Non-pigmented ciliary epithelial cell (primary cell): Measurements from ENCODE around the gene EEA1.

ENCODE experiments used
- DNase-seq: peaks from one replicate; pipeline ENCODE4 v3.0.0-alpha.2; 2010; ENCODE audit warnings: low read depth

The EEA1 gene

DNA sequence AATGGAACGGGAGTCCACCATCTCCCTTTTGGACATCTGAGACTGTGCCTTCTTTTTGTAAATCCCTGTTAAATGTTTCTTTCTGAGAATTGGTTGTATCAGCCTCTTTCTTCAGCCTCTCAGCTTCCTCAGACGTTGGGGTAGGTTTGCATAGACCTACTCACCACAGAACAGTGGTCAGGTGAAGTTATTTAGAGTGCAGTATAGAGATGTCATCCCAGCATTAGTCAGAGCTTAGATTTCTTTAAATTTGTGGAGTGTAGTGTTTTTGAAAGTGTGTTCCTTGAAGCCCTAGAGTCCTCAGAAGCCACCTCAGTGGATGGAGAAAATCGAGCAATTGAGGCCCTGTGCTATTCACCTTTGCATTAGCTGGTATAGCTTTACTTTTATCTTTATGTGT is 8.9 kb upstream of the EEA1 start:
- no peak for DNase-seq

DNA sequence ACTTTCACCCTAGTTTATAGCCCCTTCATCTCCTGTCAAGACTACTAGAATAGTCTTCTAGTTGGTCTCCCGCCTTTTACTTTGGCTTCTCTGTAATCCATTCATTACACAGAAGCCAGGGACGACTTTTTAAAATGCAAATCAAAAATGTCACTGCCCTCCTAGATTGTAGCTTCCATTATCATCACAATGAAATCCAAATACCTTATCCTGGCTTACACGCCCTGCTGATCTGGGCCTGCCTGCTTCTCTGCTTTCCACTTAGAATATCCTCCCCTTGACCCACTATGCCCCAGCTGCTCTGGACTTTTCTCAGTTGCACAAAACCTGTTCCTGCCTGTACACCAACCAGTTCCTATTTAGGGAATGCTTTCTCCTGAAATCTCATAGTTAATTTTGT is 4.5 kb upstream of the EEA1 start:
- DNase-seq = no peak

DNA sequence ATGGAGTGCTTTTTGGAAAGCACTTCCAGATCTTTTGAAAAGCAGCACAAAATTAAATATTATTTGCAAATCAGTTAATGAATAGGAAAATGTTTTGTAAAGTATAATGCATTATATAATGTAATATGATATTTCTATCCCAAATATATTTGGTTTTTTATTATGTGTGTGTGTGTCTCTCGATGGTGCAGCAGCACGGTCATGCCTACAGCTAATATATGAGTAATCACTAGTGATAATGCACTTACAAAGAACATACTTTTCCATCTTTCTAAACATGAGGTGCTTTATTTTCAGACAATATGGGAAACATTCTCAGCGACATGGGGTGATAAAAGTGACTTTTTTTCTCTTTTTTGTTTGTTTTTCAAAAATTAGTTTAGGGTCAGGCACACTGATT is 1.3 kb upstream of the EEA1 start:
- DNase-seq = no peak

DNA sequence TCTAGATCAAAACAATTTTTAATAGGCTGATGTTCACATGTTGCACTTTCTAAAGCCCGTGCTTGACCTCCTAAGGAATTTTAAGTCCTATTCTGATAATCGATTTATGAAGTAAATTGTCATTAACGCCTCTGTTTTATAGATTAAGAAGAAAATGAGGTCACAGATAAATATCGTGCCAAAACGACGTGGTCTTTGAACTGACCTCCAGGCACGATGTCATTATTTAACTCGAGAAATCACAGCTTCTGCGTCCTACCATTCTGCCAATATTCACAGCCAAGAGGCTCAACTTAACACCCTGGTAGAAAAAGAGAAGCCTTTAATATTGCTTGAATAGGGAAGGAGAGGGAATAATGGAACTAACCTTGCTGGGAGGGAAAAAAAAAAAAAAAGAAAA is 888 bp upstream of the EEA1 start:
- DNase-seq = no peak

DNA sequence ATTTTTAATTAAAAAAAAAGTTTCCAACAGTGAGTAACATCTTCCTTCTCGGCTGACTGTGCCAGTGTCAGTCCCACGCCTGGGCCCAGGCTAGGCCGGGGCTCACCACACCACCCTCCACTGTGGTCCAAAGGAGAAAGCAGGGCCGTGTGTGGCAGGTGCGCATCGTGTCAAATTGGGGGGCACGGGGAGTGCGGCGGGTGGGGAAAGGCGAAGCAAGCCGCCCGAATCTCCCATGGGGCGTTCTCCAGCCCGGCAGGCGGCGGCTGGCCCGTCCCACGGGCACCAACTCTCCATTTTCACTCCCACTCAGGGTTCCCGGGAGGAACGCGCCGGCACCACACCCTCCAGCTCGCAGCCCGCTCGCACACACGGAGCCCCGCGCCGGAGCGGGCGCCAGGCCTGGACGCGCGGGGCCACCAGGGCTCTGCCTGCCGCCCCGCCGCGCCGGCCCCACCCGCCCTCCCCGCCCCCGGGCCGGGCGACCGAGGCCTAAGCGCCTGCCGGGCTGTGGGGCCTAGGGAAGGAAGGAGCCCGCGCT is 604 bp downstream of the EEA1 start:
- no peak for DNase-seq

DNA sequence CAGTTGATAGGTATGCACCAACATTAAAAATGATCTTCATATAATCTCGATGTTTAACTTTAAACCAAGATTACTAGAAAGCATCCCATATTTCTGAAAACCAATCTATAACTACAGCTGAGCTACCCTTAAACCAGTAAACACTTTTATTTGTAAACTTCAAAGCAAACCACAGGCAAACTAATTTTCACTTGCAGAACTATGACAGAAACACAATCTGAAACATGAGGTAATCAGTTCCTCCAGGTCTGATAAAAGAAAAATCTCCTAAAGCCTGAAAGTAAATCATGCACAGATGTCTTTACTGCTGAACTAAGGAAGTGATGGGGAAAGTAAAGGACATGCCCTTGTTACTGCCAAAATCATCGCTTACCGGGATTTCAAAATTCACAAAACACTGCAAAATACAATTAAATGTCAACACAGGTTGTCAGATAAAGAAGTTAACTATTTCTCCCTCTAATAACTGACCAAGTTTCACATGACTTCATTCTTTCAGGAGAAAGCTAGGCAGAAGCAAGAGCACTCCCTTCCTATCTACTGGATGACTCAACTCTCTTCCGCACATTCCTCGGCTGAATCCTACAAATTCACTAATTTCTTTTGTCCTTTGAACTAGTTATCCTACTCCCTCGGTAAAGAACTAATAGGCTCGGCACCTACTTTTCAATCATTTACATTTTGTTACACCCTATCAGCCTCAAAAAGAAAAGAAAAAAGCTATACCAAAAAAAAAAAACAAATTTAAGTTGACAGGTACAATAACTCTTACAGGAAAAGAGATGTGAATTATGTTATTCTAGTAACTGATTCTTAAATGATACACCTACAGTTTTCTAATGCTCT is 1.4 kb downstream of the EEA1 start:
- no peak for DNase-seq

DNA sequence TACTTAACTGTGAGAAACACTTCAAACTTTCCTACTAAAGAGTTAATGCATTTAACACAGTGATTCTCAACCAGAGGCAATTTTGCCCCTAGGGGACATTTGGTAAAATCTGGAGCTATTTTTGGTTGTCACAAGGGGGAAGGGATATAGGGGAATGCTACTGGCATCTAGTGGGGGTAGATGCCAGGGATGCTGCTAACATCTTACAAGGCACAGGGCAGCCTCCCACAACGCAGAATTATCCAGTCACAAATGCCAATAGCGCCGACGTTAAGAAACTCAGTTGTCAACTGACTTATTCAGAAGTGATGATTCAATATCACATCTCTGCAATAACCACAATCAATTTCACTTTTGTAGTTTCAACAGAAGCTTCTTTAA is 2.0 kb downstream of the EEA1 start:
- DNase-seq = no peak

DNA sequence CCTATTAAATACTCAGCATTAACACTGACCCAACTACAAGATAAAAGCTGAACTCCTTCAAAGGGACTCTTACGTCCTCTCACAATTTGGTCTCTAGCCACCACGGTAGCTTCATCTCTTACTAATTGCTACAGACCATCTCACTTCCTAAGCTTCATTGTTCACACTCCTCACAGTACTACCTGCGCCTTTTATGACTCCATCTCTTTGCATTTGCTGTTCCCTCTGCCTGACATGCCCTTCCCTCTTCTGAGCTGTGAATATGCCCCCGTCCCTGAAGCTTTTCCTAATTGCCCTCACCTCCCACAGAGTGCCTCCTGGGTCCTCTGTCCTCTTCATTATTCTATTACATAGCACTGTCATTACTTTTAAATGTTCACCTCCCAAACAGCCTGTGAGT is 2.5 kb downstream of the EEA1 start:
- DNase-seq = no peak

DNA sequence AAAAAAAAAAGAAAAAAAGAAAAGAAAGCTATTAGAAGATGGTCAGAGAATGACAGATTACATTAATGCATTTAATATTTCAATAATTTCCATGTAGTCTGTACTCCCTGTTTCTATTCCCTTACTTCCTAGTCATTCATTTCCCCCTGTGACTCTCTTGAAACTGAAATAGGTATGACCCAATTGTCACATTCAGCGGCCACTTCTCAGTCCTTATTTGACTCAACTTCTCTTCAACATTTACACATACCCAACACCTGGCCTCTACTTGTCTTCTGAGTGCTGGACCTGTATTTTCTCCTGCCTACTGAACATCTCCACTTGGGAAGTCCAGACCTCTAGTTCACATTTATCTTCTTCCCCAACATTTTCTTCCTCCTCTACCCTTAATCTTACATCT is 7.2 kb downstream of the EEA1 start:
- no peak for DNase-seq

DNA sequence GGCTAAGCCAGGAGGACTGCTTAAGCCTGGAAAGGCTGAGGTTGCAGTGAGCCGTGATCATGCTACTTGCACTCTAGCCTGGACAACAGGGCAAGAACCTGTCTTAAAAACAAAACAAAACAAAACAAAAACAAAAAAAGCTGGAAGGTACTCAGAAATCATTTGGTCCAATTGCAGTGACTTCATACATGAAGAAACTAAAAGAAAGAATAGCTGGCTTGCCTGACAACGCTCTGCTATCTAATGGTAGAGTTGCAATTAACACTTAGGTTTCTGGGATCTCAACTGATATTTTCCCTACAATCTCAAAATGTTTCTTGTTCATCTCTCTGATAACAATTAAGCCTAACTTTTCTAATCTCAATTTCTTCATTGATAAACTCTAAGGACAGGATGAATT is 13.7 kb downstream of the EEA1 start:
- no peak for DNase-seq

DNA sequence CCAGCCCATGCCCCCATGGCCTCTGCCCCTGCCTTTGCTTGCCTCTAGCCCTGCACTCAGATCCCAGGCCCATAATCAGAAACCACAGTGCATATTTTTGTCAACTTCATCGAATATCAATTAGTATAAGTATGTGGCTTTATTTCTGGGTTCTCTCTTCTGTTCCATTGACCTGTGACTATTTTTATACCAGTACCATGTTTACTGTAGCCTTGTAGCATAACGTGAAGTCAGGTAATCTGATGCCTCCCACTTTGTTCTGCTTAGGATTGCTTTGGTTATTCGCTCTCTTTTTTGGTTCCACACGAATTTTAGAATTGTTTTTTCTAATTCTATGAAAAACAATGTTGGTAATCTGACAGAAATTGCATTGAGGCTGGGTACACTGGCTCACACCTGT is 14.9 kb downstream of the EEA1 start:
- DNase-seq = no peak

DNA sequence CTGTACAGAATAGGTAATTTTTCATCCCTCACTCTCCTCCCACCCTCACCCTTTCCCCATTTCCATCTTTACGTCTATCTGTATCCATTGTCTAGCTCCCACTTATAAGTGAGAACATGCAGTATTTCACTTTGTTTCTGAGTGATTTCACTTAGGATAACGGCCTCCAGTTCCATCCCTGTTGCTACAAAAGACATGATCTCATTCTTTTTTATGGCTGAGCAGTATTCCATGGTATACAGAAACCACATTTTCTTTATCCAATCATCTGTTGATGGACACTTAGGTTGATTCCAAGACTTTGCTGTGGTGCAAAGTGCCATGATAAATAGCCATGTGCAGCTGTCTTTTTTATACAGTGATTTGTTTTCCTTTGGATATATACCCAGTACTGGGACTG is 16.4 kb downstream of the EEA1 start:
- DNase-seq = no peak

DNA sequence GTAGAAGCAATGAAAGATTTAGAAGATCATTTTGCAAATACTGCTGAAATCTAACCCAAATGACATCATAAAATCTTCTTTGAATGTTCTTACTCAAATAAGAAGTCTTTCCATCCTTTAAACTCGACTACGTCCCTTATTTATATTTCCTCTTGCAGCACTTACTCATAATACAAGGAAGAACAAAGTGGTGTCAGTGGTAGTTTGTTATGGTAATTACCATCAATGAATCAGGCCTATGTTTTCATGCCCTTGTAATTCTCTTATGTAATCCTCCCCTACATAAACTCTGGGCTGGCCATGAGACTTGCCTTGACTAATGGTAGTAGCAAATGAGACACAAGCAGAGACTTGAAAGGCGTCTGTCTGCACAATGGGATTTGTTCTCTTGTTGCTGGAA is 17.0 kb downstream of the EEA1 start:
- no peak for DNase-seq

DNA sequence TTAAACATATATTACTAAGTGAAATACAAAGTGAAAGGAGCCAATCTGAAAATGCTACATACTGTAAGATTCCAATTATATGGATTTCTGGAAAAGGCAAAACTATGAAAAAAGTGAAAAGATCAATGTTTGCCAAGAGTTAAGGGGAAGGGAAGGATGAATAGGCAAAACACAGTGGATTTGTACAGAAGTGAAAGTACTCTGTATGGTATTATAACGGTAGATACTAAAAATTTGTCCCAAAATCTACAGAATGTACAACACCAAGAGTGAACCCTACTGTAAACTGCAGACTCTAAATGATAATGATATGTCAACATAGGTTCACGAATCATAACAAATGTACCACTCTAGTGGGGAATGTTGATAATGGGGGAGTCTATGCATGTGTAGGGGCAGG is 17.8 kb downstream of the EEA1 start:
- no peak for DNase-seq

DNA sequence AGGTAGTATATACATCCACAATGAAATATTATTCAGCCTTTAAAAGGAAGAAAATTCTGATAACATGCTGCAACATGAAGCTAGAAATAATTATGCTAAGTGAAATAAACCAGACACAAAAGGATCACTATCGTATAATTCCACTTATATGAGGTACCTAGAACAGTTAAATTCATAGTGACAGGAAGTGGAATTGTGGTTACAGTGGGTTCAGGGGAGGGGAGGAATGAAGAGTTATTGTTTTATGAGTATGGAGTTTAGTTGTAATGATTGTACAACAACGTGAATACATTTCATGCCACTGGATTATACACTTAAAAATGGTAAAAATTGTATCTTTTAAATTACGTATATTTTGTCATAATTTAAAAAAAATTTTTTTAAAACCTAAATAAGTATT is 21.0 kb downstream of the EEA1 start:
- DNase-seq = no peak

DNA sequence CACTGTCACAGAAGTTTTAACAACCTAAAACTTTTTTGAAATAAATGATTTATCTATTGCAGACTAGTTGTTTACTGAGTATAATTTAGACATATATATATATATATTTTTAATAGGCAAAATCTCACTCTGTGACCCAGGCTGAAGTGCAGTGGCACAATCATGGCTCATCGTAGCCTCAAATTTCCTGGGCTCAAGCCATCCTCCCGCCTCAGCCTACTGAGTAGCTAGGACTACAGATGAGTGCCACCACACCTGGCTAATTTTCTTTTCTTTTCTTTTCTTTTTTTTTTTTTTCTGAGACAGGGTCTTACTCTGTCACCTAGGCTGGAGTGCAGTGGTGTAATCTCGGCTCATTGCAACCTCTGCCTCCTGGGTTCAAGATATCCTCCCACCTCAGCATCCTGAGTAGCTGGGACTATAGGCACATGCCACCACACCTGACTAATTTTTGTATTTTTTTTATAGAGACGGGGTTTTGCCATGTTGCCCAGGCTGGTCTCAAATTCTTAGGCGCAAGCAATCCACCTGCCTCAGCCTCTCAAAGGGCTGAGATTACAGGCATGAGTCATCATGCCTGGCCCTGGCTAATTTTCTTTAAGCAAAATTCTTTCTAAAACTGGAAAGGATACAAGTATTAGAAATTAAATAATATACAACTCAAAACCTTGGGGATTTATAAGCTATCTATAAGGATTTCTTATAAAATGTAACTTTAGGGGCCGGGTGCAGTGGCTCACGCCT is 23.1 kb downstream of the EEA1 start:
- DNase-seq = no peak

DNA sequence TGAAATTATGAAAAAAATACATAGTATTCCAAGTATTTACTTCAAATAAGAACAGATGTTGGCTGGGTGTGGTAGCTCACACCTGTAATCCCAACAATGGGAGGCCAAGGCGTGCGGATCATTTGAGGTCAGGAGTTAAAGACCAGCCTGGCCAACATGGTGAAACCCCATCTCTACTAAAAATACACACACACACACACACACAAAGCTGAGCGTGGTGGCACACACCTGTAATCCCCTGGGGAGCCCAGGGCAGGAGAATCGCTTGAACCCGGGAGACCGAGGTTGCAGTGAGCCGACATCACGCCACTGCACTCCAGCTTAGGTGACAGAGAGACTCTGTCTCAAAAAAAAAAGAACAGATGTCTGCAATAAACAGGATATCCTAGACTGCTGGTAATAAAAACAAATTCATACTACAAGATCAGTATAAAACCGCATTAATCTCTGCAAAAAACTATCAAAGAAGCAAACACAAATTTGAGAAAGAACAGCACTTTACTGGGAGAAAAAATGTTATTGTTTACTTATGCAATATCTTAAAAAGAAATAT is 23.8 kb downstream of the EEA1 start:
- DNase-seq = no peak

DNA sequence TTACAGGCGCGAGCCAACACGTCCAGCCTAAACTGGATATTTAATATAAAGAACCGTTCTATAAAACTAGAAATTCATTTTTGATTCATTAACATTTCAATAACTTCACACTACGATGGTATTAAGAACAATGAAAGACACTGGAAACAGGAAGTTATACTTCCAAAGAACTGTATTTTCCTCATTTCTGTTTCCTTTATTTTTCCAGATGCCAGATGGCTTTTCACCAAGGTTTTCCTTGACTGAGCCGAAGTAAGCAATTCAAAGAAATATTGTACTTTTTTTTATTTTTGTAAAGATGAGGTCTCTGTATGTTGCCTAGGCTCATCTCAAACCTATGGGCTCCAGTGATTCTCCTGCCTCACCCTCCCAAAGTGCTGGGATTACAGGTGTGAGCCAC is 28.2 kb downstream of the EEA1 start:
- DNase-seq = no peak

DNA sequence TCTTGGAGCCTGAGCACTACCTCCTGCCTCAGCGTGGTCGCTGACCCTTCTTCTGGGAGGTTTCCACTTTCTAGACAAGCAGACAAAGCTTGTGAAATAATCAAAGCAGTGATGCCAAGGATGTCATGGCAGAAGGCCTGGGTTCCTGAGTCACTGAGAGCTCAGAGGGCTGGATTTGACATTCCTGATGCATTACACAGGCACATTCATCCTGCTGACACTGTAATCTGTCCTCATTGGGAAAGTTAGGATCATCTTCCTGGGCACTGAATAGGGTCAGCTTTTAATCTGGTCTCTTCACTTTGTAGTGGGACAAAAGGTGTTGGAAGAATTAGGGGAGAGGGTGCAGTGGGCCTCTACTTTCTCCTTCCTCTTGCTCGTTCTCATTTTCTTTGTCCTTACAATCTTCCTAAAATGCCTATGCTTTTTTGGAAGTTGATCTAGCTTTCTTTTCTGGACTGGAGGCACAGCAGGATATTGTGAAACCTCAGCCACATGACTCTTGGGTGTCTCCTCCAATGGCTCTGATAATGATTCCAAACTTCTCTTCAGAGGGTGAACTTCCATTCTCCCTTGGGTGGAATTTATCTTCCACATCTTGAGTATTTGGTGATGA is 29.6 kb downstream of the EEA1 start:
- peak; percentile 95 for DNase-seq

DNA sequence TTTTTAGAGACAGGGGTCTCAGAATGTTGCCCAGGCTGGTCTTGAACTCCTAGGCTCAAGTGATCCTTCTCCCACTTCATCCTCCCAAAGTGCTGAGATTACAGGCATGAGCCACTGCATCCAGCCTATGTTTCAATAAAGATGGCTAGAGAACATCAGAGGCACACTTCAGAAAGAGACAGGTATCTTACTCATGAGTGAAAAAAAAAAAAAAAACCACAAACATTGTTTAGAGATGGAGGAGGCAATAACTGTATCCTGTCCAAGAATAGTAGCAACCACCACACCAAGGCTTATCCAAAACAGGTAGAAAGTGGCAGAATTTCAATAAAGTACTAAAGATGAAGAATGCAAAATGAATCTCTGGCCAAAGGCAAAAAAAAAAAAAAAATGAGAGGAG is 30.3 kb downstream of the EEA1 start:
- DNase-seq = no peak

DNA sequence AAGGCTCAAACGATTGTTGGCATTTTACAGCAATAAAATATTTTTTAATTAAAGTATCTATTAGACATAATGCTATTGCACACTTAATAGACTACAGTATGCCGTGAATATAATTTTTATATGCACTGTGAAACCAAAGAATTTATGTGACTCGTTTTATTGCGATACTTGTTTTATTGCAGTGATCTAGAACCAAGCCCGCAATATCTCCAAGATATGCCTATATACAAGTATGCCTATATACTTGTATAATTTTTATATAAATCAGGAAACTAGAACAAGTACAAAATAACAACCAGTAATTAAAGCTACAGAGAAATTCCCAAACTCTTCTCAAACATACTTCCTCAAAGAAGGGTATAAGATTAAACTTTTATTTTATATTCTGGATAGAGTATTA is 31.3 kb downstream of the EEA1 start:
- no peak for DNase-seq

DNA sequence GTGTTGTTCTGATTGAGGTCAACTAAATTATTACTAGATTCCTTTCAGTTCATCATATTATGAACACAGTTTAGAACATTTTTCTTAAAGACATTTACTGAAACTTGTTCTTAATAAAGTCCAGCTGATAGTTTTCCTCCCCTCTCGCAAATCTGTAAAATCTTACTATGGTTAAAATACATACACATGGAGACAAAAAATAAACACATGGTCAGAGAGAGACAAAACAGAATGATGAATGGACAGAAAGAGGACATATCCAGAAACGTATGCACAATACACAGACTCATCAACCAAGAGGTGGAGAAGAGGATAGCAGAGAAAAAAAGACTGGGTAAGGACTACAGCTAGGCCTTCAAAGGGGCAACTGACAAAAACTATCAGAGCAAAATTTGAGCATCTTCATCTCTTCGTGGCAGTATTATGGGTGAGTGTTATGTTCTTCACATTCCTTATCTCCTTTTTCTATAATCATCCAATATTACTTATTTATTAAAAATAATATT is 38.4 kb downstream of the EEA1 start:
- DNase-seq = no peak

DNA sequence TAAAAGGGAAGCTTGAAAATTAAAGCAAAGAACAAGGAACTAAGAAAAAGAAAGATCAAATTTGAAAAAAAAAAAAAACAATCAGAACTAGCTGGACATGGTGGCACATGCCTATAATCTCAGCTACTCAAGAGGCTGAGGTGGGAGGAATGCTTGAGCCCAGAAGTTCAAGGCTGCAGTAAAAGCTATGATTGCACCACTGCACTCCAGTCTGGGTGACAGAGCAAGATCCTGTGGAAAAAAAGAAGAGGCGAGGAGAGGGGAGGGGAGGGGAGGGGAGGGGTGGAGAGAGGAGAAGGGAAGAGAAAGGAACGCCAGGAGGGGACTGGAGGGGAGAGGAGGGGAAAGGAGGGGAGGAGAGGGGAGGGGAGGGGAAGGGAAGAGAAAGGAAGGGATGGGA is 43.0 kb downstream of the EEA1 start:
- no peak for DNase-seq
